Stimulated activated CD4-positive, alpha-beta T cell treated with anti-CD3 and anti-CD28 coated beads, Interleukin-15, amount 100 ng/mL, for 1 hour (primary cell): Measurements from ENCODE around the gene SMIM29.

Experiments used
- DNase-seq, 2 donors: peaks; one replicate each; pipeline ENCODE4 v3.0.0-alpha.2; 2020; ENCODE audit warnings: low read depth in 1 of 2, low spot score in 1 of 2

SMIM29 gene

DNA sequence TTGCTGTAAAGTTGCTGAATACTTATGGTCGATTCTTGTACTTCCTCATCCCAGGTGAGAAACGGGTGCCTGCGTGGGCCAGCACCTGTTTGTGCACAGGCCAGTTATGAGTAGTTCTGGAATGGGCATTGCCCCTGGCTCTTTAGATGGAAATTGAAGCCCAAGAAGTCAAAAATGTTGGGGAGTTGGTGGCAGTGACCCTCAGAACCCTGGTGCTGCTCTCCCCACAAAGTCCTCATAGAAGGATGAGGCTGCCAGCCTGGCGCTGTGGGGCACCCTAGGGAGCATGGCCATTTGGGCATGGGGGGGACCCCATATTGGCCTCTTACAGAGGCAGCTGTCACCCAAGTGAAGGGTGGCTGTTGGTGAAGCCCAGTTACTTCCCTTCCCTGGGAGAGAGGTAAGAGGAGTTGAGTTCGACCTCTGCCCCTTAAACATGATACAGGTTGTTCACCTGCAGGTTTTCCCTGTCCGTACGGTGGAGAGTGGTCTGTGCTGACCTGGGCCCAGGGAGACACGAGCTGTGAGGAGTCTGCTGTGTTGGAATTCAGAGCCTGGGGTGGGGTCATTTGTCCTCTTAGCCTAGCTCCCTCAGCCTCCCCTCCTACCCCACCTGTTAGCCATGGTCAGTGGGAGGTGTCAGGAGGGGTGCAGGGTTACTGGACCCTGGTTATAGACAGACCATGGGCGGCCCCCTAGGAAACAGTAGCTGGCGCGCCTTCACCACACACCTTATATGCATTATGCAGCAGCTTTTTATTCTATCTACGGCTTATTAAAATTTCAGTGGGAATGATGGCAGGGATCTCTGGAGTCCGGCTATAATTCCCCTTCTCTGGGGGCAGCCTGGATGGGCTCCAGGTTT lies 7.2 kb downstream of the SMIM29 start:
- no peak for DNase-seq

DNA sequence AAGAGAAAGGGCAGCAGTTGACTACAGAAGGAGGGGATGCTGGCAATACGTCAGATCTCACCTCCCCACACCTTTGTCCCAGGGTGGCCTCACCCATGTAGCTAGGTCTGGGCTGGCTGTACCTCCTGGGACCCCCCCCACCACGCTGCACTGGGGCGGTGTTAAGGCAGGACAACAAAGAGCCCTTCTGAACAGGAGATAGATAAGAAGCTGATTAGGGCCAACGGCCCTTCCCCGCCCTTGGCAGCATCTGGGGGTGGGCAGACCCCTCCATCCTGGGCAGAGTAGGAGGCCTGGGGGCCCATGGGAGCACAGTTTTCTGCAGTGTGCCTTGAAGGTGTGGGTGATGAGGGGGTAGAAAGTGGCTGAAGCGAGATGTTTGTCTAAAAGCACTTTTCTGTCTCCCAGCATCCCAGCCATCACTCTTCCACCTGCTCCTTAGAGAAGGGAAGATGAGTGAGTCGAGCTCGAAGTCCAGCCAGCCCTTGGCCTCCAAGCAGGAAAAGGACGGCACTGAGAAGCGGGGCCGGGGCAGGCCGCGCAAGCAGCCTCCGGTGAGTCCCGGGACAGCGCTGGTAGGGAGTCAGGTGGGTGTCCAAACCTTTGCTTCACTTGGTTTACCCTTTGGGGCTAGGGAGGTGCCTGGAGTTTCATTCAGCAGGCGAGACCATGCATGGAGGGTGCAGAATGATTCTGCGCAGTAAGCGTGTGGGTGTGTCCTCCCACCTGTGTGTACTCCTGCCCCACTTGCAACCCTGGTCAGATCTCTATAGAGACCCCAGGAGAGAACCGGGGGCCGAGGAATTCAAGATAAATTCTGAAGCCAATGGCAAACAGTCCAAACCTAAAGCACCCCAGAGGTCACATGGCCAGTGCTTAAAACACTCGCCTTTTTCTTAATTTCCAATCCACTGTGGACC lies 8.2 kb downstream of the SMIM29 start:
- no peak for DNase-seq

DNA sequence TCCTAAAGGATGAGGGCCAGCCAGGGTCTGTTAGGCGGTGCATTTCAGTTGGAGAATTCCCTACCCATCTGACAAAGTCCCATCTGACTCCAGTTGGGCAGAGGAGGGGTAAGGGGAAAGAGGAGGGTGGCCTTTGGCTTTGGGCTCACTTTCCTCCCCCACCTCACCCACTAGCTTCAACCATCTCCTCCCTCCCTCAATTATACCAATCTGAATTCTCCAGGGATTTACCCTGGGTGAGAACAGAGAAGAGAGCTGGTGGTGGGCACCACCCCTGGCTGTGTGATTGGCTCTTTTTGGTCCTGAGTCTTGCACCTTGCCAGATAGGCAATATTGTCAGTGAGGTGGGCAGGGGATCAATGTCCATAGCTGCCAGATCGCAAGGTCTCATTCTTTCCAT lies 8.9 kb downstream of the SMIM29 start:
- no peak for DNase-seq

DNA sequence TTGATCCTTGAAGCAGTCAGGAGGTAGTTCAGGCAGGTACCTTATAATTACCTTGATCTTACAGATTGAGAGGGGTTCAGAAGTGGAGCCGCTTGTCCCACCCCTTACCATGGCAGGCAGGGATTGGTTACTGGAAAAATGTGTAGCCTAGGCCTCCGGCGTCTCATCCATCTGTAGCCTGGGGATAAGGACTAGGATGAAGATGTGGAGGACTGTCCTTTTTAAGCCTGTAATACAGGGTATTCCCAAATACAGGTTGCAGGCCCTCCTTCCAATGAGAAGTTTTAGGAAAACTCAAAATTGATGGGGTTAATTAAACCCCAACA lies 9.3 kb downstream of the SMIM29 start:
- no peak for DNase-seq

DNA sequence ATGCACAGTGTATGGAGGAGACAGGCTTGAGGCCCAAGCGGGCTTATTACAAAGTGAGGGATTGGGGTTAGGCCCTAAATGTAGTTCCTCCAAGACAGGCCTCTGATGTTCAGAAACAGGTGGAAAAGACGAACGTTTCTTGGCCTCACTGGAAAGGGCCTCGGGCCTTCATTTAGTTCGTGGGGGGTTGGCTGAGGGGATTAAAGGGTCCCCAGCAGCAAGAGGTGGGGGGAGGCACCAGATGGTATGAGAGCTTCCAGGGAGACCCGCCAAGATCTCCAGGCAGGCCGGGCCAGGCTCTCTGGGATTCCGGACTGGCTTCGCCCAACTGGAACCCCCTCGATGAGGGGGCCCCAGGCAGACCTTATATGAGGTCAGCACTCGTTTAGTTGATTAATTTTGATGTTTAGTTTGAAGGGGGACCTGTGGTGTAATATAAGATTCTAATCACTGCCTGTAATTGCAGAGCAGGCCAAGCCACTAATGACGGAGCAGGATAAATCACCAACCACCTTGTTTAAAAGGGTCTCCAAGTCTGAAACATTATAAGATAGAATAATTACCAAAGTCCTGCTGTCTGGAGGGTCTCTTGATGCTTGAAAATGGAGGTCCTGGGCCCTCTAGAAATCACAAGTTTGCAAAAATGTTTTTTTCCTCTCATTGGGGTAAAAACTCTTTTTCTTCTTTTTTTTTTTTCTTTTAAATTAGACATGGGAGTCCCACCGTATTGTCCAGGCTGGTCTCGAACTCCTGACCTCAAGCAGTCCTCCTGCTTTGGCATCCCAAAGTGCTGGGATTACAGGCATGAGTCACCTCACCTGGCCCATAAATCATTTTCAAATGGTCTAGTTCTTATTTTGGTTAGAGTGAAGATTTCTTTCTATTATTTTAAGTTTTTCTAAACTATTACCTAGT lies 10.0 kb downstream of the SMIM29 start:
- no peak for DNase-seq

DNA sequence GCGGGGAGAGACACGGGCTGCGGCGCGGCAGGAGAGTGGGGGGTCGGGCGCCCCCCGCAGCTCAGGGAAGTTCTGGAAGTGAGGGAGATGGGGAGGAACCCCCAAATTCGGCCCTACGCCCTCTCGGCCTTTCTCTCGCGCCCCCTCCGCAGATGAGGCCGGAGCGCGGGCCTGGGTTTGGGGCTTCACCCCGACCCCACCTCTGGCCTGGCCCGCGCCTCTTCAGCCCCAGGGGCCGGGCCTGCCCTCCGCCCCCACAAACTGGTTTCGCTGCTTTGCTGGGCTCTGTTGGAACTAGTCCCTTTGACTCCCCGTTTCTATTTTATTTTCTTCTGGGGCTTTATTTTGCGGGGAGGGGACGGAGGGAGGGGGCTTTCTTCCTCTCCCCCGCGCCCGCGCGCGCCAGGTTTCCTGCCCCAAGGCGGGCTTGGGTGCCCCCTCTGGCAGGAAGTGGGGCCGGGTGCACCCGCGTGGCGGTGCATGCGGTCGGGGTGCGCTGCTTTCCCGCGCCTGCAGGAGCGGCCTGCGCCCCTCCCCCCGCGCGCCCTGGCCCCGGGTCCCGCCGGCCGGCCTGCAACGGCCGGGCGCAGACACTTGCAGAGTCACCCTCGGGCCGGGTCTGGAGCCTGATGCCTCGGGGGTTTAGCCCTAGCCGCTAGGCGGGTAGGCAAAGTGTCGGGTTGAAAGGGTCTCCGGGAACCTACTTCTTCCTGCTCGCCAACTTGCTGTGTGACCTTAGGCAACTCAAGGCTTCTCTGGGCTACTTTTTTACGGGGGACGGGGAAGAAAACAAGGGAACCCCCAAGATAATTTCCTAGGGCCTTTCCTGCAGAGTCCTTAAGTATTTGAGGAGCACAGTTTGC lies 10.9 kb downstream of the SMIM29 start:
- DNase-seq = peak; percentile 43 to 72

DNA sequence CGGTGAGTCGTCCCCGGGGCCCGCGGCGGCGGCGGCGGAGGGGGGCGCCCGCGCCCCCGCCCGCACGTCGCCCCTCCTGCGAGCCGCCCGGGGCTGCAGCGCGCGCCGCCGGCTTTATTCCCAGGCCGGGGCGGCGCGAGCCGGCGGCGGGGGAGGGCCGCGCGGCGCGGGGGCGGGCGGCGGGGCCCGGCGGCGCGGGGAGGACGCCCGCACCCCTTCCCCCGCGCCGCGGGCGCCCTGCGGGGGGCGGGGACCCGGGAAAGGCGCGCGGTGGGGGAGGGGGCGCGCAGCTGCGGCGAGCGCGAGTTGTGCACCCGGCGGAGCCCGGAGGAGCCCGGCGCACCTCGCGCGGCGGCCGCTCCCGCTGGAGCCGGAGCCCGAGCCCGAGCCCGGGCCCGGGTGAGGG lies 11.5 kb downstream of the SMIM29 start:
- DNase-seq = no peak

DNA sequence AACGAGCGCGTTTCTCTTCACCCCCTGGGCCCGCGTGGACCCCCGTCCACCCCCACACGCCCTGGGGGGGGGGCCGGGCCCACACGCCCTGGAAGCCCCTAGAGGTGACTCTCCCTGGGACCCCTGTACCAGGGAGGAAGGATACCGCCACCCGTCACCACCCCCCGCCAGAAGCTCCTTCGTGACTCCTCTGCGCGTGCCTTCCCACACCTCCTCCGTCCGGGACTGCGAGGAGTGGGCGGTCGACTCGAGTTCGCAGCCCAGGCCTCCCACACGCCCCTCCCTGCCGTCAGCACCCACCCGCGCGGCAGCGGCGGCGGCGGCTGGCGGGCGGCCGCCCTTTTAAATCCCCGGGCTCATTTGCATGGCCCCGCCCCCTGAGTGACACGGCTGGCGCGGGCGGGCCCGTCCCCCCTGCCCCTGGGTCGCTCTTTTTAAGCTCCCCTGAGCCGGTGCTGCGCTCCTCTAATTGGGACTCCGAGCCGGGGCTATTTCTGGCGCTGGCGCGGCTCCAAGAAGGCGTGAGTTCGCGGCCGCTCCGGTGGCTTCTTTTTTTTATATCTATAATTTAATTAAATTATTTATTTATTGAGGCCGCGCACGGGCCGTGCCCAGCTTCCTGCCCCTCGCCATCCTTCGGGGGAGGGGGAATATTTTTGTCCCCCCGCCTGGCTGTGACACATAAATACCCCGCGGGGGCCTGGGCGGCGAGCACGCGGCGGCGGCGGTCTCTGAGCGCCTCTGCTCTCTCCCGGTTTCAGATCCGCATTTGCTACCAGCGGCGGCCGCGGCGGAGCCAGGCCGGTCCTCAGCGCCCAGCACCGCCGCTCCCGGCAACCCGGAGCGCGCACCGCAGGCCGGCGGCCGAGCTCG lies 12.1 kb downstream of the SMIM29 start, which contains the start of gene HMGA1:
TSS of gene HMGA1 (plus strand) at position 431 of the 873 bp plus-strand sequence. CDS start 3,908 bp downstream, outside the sequence.
- peak; percentile 79 to 92 for DNase-seq

DNA sequence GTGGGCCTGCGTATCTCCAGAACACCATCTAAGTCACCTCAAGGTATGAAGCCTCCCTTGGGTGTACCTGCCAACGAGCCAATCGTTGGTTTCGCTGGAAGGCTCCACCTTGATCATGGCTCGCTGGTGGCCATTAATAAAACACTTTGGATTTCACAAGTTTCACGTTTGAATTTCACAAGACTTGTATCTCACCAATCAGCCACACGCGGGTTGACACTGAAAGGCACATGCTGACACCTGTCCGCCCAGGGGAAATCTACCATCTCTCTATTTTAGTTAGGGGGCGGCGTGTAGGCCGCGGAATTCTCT lies 12.7 kb downstream of the SMIM29 start:
- DNase-seq = no peak

DNA sequence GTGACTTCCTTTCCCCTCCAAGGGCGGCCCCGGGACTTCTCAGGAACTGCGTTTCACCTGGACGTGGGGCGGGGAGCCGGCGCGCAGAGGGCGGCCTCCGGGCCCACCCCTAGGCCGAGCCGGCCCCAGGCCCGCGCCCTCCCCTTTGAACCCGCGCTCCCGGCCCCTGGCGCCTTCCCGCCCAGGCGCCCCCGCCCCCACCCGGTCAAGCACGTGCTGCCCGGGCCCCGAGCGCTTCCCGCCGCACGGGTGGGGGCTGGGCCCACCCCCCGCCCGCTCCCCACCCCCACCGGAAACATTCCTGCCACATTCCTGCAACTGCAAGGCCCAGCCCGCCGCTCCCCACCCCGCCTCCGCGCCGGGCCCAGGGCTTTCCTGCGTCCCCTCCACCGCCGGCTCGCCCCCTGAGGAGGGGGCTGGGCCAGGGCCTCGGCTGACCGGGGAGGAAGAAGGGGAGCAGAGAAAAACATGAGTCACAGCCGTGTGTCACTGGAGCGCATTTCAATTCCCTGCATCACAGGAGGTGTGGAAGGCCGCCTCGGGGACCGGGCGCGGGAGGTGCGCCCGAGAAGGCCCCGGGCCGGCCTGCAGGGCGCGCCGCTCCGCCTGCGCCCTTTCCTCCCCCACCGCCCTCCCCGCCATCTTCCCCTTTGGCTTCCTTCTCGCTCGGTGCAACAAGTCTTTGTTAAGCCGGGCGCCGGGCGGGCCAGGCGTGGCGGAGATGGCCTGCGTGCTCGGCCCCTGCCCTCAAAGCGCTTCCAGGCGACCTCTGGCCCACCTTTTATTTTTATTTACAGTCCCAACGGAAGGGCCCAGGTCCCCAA lies 13.3 kb downstream of the SMIM29 start:
- DNase-seq = peak; percentile 44 to 56

DNA sequence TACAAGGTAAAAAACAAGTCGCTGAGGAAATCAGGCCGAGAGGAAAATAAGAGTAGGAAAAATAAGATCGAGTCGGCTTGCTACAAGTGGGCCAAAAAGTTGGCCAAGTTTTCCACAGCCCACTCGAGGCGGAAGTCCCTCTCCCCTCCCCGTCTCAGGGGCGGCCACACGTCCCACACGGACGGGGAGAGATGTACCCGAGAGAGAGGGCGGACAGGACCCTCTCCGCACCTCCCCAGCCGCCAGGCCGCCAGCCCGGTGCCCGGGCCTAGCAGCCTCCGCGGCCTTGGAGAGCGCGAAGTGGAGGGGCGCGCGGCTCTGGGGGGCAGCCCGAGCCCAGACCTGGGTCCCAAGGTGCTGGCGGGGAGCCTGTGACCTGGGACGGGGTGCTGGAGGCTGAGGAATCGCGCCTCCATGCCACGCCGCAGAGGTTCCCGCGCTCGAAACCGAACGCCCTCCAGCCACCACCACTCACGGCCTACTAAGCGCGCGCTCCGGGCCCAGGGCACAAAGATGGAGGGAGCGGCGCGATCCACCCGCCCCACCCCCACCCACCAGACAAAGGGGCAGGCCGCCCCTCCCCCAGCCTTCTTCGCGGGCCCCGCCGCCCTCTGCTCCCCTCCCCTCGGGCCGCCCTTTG lies 14.0 kb downstream of the SMIM29 start:
- DNase-seq = no peak

DNA sequence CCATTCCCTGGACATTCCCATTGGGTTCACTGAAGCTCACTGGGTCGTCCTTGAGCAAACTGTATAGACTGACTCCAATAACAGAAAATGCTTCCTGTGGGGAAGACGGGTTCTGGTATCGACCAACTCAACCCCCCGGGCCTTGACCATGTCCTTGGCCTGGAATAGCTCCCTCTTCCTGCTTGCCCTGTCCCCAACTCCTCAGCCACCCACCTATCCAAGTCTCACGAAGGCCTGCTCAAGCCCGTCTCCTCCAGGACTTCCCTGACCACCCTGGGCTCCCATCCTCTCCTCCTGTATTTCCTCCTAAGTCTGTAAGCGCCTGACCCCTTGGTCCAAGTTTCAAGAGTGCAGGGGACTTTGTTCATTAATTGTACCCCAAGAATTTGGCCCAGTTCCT lies 14.9 kb downstream of the SMIM29 start:
- DNase-seq = no peak

DNA sequence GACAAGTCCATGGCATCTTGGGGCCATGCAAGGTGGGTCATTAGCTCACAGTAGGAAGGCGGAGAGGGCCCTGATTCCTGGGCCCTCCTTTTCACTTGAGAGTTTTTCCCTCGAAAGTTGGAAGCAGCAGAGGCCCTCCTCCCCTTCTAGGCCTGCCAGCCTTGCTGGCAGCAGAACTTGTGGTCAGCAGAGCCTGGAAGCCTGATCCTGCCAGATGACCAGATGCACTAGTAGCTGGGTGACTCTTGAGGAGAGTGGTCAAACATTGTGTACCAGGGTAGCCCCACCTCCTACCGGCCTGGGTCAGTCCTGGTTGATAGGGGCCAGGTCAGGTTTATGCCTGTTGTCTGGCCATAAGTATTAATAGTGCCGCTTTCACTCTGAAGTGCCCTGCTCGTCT lies 15.9 kb downstream of the SMIM29 start:
- DNase-seq = no peak

DNA sequence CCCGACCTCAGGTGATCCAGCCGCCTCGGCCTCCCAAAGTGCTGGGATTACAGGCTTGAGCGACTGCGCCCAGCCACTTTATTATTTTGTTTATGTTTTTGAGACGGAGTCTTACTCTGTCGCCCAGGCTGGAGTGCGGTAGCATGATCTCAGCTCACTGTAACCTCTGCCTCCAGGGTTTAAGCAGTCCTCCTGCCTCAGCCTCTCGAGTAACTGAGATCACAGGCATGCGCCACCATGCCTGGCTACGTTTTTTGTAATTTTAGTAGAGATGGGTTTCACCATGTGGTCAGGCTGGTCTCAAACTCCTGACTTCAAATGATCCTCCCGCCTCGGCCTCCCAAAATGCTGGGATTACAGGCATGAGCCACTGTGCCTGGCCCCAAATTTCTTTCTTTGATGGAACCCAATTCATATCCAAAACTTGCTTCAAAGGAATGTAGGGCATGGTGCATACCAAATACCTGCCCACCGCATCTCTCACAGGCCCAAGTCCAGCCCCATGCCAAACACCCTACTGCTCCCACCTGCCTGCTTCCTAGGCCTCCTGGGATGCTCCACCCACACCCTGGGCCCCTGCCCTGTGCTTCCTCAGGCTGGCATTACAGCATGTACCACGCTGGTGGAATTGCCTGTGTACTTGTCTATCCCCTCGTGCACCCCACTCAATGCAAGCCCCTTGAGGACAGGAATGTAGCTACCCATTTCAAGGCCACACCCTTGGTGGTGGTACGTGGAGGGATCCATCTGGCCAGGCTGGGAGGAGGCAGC lies 17.1 kb downstream of the SMIM29 start:
- no peak for DNase-seq

DNA sequence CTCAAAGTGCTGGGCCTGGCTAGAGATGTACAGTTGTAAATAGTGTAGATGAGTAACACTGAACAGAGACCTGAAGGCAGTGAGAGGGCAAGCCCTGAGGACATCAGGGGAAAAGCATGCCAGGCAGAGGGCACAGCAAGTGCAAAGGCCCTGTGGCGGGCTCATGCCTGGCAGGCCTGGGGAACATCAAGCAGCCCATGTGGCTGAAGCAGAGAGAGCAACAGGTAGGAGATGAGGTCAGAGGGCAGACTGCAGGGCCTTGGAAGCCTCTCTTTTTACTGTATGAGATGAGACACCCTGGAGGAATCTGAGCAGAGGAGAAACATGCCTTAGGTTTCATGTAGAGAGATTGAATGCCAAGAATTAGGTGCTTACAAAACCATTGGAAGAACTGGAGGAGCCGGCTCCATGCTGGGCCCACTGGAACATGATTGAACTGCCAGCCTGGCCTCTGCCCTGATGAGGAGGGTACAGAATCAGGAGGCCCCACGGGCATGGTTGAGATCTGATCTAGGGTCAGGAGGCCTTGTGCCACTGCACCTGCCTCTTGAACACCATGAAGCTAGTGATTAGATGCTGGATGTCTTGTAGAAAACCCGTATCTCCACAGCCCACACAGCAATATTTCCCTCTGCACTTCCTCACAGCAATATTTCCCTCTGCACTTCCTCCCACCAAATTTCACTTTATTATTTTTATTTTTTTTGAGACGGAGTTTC lies 18.0 kb downstream of the SMIM29 start:
- no peak for DNase-seq

DNA sequence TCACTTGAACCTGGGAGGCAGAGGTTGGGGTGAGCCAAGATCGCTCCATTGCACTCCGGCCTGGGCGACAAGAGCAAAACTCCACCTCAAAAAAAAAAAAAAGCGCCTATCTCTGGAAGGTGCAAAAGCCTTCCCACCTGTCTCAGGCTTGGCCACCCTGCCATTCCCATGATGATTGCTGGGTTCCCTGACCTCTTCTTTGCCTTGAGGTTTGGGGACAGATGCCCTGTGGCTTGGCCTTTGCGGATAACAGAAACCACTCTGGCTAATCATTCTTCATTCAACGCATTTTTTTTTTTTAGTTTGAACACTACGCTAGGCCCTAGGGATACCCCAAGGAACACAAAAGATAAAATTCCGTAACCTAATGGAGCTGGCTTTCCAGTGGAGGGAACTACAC lies 18.9 kb downstream of the SMIM29 start:
- DNase-seq = no peak
